Measurements from ENCODE around the gene COL6A3. TPM values are rescaled to one million over a fixed set of nuclear protein-coding genes. Genes with fewer than 3 reads are reported as not detected.
A peak's percentile ranks its signal among the peaks of the same experiment; 100 is the strongest.
"Not testable (repeated sequence)": the region's sequence is repeated elsewhere in the genome, so short reads cannot be mapped to it uniquely, and the experiment has no call there.

COL6A3 gene
- total and polyA plus RNA-seq, 8 donors: 5.0 to 249 (median 17.1) TPM

- no peaks in the 10 kb centered on the region for H3K36me3 ChIP-seq
- no peak for TF ChIP-seq CTCF (IDR thresholded peaks at IDR 0.05)
- H3K9me3 ChIP-seq: no peaks in the 10 kb centered on the region
- no peak for FAIRE-seq
- no peak overlapping the region for H3K4me3 ChIP-seq
- no peaks in the 10 kb centered on the region for H3K4me1 ChIP-seq
- no peak for ATAC-seq
- DNase-seq: no peak
- no peak overlapping the region for H3K27ac ChIP-seq
- 50 to 55% methylated on average over 2 of the region's 2 CpGs for WGBS, 2 donors
- no peaks in the 10 kb centered on the region for H3K27me3 ChIP-seq
- intact Hi-C loops (cut with DNase I): no loop called here
Observed at GRCh38 chr2:237304763-237305514, 109.0 kb downstream of the COL6A3 start.

- H3K9me3 ChIP-seq; H3K27me3 ChIP-seq; ATAC-seq; H3K27ac ChIP-seq; H3K4me3 ChIP-seq; H3K4me1 ChIP-seq; H3K36me3 ChIP-seq; FAIRE-seq; DNase-seq; intact Hi-C loops (cut with DNase I): not testable (repeated sequence)
- 29 to 65% methylated on average over 1 of the region's 1 CpG for WGBS, 2 donors
Observed at GRCh38 chr2:237303244-237303643, 110.7 kb downstream of the COL6A3 start.

- FAIRE-seq: no peak
Observed at GRCh38 chr2:237301595-237301994, 112.4 kb downstream of the COL6A3 start.

GRCh38 chr2:237300739-237301138 lies 113.2 kb downstream of the COL6A3 start:
- Histone ChIP-seq H3K36me3 (no peaks in the 10 kb centered on the region), H3K4me1 (no peaks in the 10 kb centered on the region), H3K9me3 (no peaks in the 10 kb centered on the region), H3K4me3 (no peak overlapping the region), H3K27me3 (no peaks in the 10 kb centered on the region), H3K27ac (no peak overlapping the region)
- DNase-seq (no peak), ATAC-seq (no peak), FAIRE-seq (no peak)
- WGBS, 2 donors: 70 to 83% methylated on average over 5 of the region's 5 CpGs
- intact Hi-C loops (cut with DNase I): no loop called here
- no peak for TF ChIP-seq CTCF (IDR thresholded peaks at IDR 0.05)

More at GRCh38 chr2:237301595-237301994, 112.4 kb downstream of the COL6A3 start:
- intact Hi-C loops (cut with DNase I): no loop called here
- Histone ChIP-seq H3K36me3 (no peaks in the 10 kb centered on the region), H3K9me3 (no peaks in the 10 kb centered on the region), H3K4me1 (no peaks in the 10 kb centered on the region), H3K27me3 (no peaks in the 10 kb centered on the region), H3K27ac (no peak overlapping the region), H3K4me3 (no peak overlapping the region)
- 71 to 76% methylated on average over 3 of the region's 3 CpGs for WGBS, 2 donors
- ATAC-seq: no peak
- DNase-seq: no peak
- TF ChIP-seq CTCF (IDR thresholded peaks at IDR 0.05): no peak

GRCh38 chr2:237299906-237300305 lies 114.1 kb downstream of the COL6A3 start:
- DNase-seq (no peak), FAIRE-seq (no peak), ATAC-seq (peak in 2 of 4 donors; percentile 39 to 45)
- Histone ChIP-seq H3K36me3 (no peaks in the 10 kb centered on the region), H3K27me3 (no peaks in the 10 kb centered on the region), H3K4me1 (no peaks in the 10 kb centered on the region), H3K27ac (no peak overlapping the region), H3K9me3 (no peaks in the 10 kb centered on the region), H3K4me3 (no peak overlapping the region)
- intact Hi-C loops (cut with DNase I): no loop called here
- no peak for TF ChIP-seq CTCF (IDR thresholded peaks at IDR 0.05)
- WGBS, 2 donors: 65 to 76% methylated on average over 3 of the region's 3 CpGs
